HepG2 (cell line): ENCODE results near the gene NOL8. TPM values are rescaled to one million over a fixed set of nuclear protein-coding genes. Genes with fewer than 3 reads are reported as not detected.

Experiments
- ATAC-seq: fragments of 200-7000 bp; cut with Tn5 transposase; 3 replicates; pipeline ENCODE4 v1.9.1; 2020; ENCODE audit warnings: mild to moderate bottlenecking, moderate library complexity
- BruUV-seq: library from RNA; stranded (reverse); fragments of 400-500 nt; replicated peaks from 2 replicates; lab custom pipeline; 2021; lab: Mats Ljungman, UMichigan
- CTCF ChIA-PET: fragments of 300-600 bp; formaldehyde crosslinking; extraction: SDS; loops from one replicate; lab custom pipeline; 2021; ENCODE audit warnings: low total read pairs, inconsistent platforms, low intra/inter-chr PET ratio; lab: Yijun Ruan, JAX
- POLR2A ChIA-PET: fragments of 350-600 bp; sonication (Branson Sonifier 250); formaldehyde crosslinking; loops from one replicate; lab custom pipeline; 2020; ENCODE audit warnings: antibody characterized with exemption, inconsistent platforms; lab: Yijun Ruan, JAX
- DNase-seq: peaks from one replicate; pipeline ENCODE4 v3.0.0-alpha.2; 2015; ENCODE audit warnings: low spot score
- FAIRE-seq: peaks from 3 replicates; lab custom pipeline; 2011; peaks lifted over from hg19 to GRCh38; lab: Jason Lieb, UNC
- H2AFZ ChIP-seq: one replicate; pipeline ENCODE4 v1.6.1; 2011; ENCODE audit warnings: low read length, inconsistent platforms
- H3K27ac ChIP-seq: fragments of 300-600 bp; 3 replicates; pipeline ENCODE4 v1.8.0; 2011; ENCODE audit warnings: mixed run types, mild to moderate bottlenecking, mixed read lengths, low read length, inconsistent platforms; ENCODE audit not compliant: insufficient read depth; ENCODE audit errors: extremely low read length
- H3K27me3 ChIP-seq, 2 experiments: fragments of 200-600 bp in 1 of 2; 2 replicates in 1 of 2; 3 replicates in 1 of 2; pipeline versions ENCODE4 v1.6.0 to v1.8.0; 2011; ENCODE audit warnings: low read length in 2 of 2, mild to moderate bottlenecking in 2 of 2, moderate library complexity in 2 of 2, inconsistent platforms in 1 of 2; ENCODE audit not compliant: insufficient read depth in 2 of 2, control insufficient read depth in 1 of 2
- H3K36me3 ChIP-seq, 2 experiments: fragments of 200-600 bp in 1 of 2; replicated peaks in 1 of 2; 2 replicates in 1 of 2; 3 replicates in 1 of 2; pipeline versions ENCODE4 v1.5.1 to v1.8.0; 2011; ENCODE audit warnings: low read length in 2 of 2, inconsistent platforms in 1 of 2; ENCODE audit not compliant: insufficient read depth in 2 of 2, control insufficient read depth in 1 of 2
- H3K4me1 ChIP-seq: 2 replicates; pipeline ENCODE4 v1.5.1; 2012; ENCODE audit warnings: low read length, inconsistent platforms; ENCODE audit not compliant: insufficient read depth
- H3K4me2 ChIP-seq: 2 replicates; pipeline ENCODE4 v1.6.0; 2011; ENCODE audit warnings: low read depth, low read length, inconsistent platforms
- H3K4me3 ChIP-seq, 3 experiments: fragments of 200-600 bp in 1 of 3; sonication (generic), shearing (Covaris generic) in 1 of 3; replicated peaks in 1 of 3; 2 replicates each; pipeline ENCODE4 v1.5.1; 2011 to 2016; ENCODE audit warnings: low read length in 3 of 3, inconsistent platforms in 2 of 3, low read depth in 2 of 3, mild to moderate bottlenecking in 2 of 3, control low read depth in 1 of 3, mixed read lengths in 1 of 3; ENCODE audit not compliant: insufficient read depth in 1 of 3
- H3K79me2 ChIP-seq: one replicate; pipeline ENCODE4 v1.6.1; 2011; ENCODE audit warnings: low read length, inconsistent platforms; ENCODE audit not compliant: insufficient read depth
- H3K9ac ChIP-seq: 2 replicates; pipeline ENCODE4 v1.6.0; 2011; ENCODE audit warnings: mild to moderate bottlenecking, low read depth, low read length, inconsistent platforms; ENCODE audit not compliant: insufficient read depth
- H3K9me3 ChIP-seq: 2 replicates; pipeline ENCODE4 v1.5.1; 2012; ENCODE audit warnings: mild to moderate bottlenecking, low read length
- H4K20me1 ChIP-seq: 2 replicates; pipeline ENCODE4 v1.6.0; 2011; ENCODE audit warnings: inconsistent platforms, mild to moderate bottlenecking, low read length, moderate library complexity; ENCODE audit not compliant: insufficient read depth
- BHLHE40 ChIP-seq: IDR thresholded peaks from 2 replicates; pipeline ENCODE4 v1.6.1; 2011; ENCODE audit warnings: low read length, improper control_type of control experiment
- DR1 ChIP-seq: sonication (generic); formaldehyde crosslinking; IDR thresholded peaks from 2 replicates; pipeline ENCODE4 v1.8.0; 2021; ENCODE audit warnings: mild to moderate bottlenecking, missing genetic modification reagents, inconsistent platforms
- GTF3A ChIP-seq: sonication (generic); formaldehyde crosslinking; conservative IDR thresholded peaks from 2 replicates; pipeline ENCODE4 v1.4.0; 2020; ENCODE audit warnings: mild to moderate bottlenecking, missing genetic modification reagents
- NR1H2 ChIP-seq: sonication (generic); formaldehyde crosslinking; IDR thresholded peaks from 2 replicates; pipeline ENCODE4 v1.8.1; 2022; ENCODE audit warnings: low read depth, missing genetic modification reagents, borderline replicate concordance
- RFX1 ChIP-seq: fragments of 450-650 bp; IDR thresholded peaks from 2 replicates; pipeline ENCODE4 v1.6.1; 2017
- SIN3B ChIP-seq: fragments of 150-350 bp; IDR thresholded peaks from 2 replicates; pipeline ENCODE4 v1.6.1; 2014; ENCODE audit warnings: low read length
- SRSF4 ChIP-seq: fragments of 200-400 bp; formaldehyde crosslinking; IDR thresholded peaks from one replicate; pipeline ENCODE4 v1.6.1; 2018; ENCODE audit warnings: mild to moderate bottlenecking, low read depth, low read length, moderate library complexity; ENCODE audit not compliant: poor library complexity, severe bottlenecking
- XRCC5 ChIP-seq: fragments of 200-400 bp; formaldehyde crosslinking; optimal IDR thresholded peaks from 2 replicates; pipeline ENCODE3; 2017; ENCODE audit warnings: mild to moderate bottlenecking, low read length
- ZNF160 ChIP-seq: sonication (generic); formaldehyde crosslinking; IDR thresholded peaks from 2 replicates; pipeline ENCODE4 v1.8.0; 2022; ENCODE audit warnings: mild to moderate bottlenecking, inconsistent platforms, missing genetic modification reagents
- ZNF382 ChIP-seq: sonication (generic); formaldehyde crosslinking; IDR thresholded peaks from 2 replicates; pipeline ENCODE4 v1.5.0; 2020; ENCODE audit warnings: missing genetic modification reagents, mild to moderate bottlenecking, borderline replicate concordance
- ZNF598 ChIP-seq: sonication (generic); formaldehyde crosslinking; IDR thresholded peaks from 2 replicates; pipeline ENCODE4 v1.5.1; 2020; ENCODE audit warnings: mild to moderate bottlenecking, missing genetic modification reagents, borderline replicate concordance
- ZNF879 ChIP-seq: sonication (generic); formaldehyde crosslinking; IDR thresholded peaks from 2 replicates; pipeline ENCODE4 v1.8.1; 2023; ENCODE audit warnings: missing genetic modification reagents
- WGBS: methylation state at CpG from one replicate; pipeline ENCODE4 v1.1.6; 2017; ENCODE audit warnings: low lambda C conversion rate; 5-methylcytosine and 5-hydroxymethylcytosine counted together
- in situ Hi-C: cut with HindIII; loops from 2 replicates; pipeline ENCODE4 v1.10.0; 2017; ENCODE audit warnings: low pct_unique_long_range_greater_than_20kb; ENCODE audit not compliant: extremely low pct_ligation_motif_present
- intact Hi-C: fragments of 100-400 bp; cut with micrococcal nuclease; formaldehyde crosslinking; loops from one replicate; pipeline ENCODE4 v1.10.0; 2022; ENCODE audit not compliant: unreplicated experiment
- polyA plus RNA-seq, 8 experiments: library from polyadenylated mRNA; depleted of rRNA in 3 of 8; stranded (reverse) in 7 of 8; unstranded in 1 of 8; fragments of >200 nt; fragmentation: Illumina TruSeq in 4 of 8; extraction: Trizol in 4 of 8; gene quantifications; 2 replicates each; pipeline versions ENCODE4 v1.2.1 to v1.2.3, GENCODE V29; 2011 to 2016; ENCODE audit warnings: low read depth in 4 of 8, missing spikeins in 1 of 8, mixed read lengths in 1 of 8; ENCODE audit not compliant: insufficient read depth in 1 of 8
- total RNA-seq, 5 experiments: library from RNA; depleted of rRNA; stranded (reverse); fragments of >200 nt; fragmentation: Illumina TruSeq; extraction: Trizol; gene quantifications; 2 replicates each; pipeline ENCODE4 v1.2.3, GENCODE V29; 2016; ENCODE audit warnings: low read depth in 1 of 5
- TF ChIP-seq, protein P1 (sequence below), 2 experiments: sonication (generic) in 1 of 2; formaldehyde crosslinking in 1 of 2; IDR thresholded peaks; 2 replicates each; pipeline versions ENCODE4 v1.4.0 to v1.6.1; 2018 to 2020; ENCODE audit warnings: missing genetic modification reagents in 2 of 2, borderline replicate concordance in 1 of 2, low read depth in 1 of 2, mild to moderate bottlenecking in 1 of 2, missing biosample characterization in 1 of 2

NOL8 gene
- total and polyA plus RNA-seq, 2 of the 13 experiments (the other 11 are each of a cell fraction or from before 2014, with no cell fraction given) = 12.8 to 36.3 TPM

DNA sequence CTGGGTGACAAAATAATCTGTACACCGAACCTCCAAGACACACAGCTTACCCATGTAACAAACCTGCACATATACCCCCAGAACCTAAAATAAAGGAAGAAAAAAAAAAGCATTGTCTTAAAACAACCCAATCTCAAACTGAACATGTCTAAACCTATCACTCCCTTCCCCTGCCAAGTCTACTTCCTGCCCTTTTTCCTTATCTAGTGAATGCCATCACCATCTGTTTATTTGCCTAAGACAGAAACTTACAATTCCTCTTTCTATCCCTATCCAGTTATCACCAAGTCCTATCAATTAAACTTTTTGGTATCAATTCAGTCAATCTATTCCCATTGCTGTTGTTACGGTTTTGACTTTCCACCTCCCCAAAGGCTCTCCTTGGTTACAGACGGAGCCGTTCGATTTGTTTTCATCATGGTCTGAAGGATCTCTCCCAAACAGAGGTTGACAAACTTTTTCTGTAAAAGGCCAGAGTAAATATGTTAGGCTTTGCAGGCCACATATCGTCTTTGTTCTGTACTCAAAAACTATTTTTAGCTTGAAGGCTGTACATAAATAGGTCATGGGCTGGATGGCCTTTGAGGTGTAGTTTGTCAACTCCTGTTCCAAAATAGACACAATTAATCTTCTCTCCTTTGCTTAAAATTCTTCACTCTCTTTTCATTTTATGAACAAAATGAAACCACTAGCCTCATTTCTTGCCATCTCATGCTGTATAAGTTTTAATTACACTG, 12.1 kb downstream of the NOL8 start:
- intact Hi-C loops (no loop called here), in situ Hi-C loops (no loop called here)
- no peak for DNase-seq
- no peak for ATAC-seq
- no peaks in the 10 kb centered on the region for H3K27me3 ChIP-seq
- no peaks in the 10 kb centered on the region for H4K20me1 ChIP-seq
- no peak overlapping the region for H2AFZ ChIP-seq
- WGBS = 96% methylated on average over 6 of the region's 6 CpGs
- BruUV-seq = no TSS peak
- POLR2A ChIA-PET = interaction anchor here (1.2 kb wide), 1 partner anchor 11 kb away, joined by 3 read pairs; no protein-coding TSS in a partner anchor
- no peaks in the 10 kb centered on the region; the same call in 1 of the 2 replicates for H3K4me1 ChIP-seq
- peaks cover 24 to 71% of the 10 kb centered on the region in 2 experiments for H3K36me3 ChIP-seq
- no peak for FAIRE-seq
- CTCF ChIA-PET = no interaction called here
- H3K4me3 ChIP-seq = no peak overlapping the region
- no peaks in the 10 kb centered on the region for H3K79me2 ChIP-seq
- H3K27ac ChIP-seq = no peak overlapping the region
- TF ChIP-seq ZNF160 (CRISPR knock-in tag) (no peak), XRCC5 (no peak), NR1H2 (CRISPR knock-in tag) (no peak), RFX1 (no peak), ZNF382 (no peak), ZNF879 (CRISPR knock-in tag) (no peak), SRSF4 (no peak), SIN3B (no peak), DR1 (CRISPR knock-in tag) (no peak), BHLHE40 (no peak), ZNF598 (CRISPR knock-in tag) (no peak), GTF3A (CRISPR knock-in tag) (no peak)
- TF ChIP-seq, protein P1, sequence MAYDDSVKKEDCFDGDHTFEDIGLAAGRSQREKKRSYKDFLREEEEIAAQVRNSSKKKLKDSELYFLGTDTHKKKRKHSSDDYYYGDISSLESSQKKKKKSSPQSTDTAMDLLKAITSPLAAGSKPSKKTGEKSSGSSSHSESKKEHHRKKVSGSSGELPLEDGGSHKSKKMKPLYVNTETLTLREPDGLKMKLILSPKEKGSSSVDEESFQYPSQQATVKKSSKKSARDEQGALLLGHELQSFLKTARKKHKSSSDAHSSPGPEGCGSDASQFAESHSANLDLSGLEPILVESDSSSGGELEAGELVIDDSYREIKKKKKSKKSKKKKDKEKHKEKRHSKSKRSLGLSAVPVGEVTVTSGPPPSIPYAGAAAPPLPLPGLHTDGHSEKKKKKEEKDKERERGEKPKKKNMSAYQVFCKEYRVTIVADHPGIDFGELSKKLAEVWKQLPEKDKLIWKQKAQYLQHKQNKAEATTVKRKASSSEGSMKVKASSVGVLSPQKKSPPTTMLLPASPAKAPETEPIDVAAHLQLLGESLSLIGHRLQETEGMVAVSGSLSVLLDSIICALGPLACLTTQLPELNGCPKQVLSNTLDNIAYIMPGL (CRISPR knock-in tag; IDR thresholded peaks at IDR 0.05; ENCODE audit: borderline replicate concordance in 1 of 2, low read depth in 1 of 2) = no peak
- TF ChIP-seq, all 625 proteins: peak for 0
- Histone ChIP-seq H3K9me3 (no peaks in the 10 kb centered on the region), H3K9ac (no peak overlapping the region), H3K4me2 (no peak overlapping the region)
